HG03103 (cell line): ENCODE data around the gene RCHY1.
"Not testable (repeated sequence)": the region's sequence is repeated elsewhere in the genome, so short reads cannot be mapped to it uniquely, and the experiment has no call there.

Source experiments
- ATAC-seq: cut with Tn5 transposase; IDR thresholded peaks from one replicate; pipeline ENCODE4 v1.9.1; 2021; ENCODE audit warnings: low read depth; ENCODE audit not compliant: unreplicated experiment

RCHY1 gene

DNA sequence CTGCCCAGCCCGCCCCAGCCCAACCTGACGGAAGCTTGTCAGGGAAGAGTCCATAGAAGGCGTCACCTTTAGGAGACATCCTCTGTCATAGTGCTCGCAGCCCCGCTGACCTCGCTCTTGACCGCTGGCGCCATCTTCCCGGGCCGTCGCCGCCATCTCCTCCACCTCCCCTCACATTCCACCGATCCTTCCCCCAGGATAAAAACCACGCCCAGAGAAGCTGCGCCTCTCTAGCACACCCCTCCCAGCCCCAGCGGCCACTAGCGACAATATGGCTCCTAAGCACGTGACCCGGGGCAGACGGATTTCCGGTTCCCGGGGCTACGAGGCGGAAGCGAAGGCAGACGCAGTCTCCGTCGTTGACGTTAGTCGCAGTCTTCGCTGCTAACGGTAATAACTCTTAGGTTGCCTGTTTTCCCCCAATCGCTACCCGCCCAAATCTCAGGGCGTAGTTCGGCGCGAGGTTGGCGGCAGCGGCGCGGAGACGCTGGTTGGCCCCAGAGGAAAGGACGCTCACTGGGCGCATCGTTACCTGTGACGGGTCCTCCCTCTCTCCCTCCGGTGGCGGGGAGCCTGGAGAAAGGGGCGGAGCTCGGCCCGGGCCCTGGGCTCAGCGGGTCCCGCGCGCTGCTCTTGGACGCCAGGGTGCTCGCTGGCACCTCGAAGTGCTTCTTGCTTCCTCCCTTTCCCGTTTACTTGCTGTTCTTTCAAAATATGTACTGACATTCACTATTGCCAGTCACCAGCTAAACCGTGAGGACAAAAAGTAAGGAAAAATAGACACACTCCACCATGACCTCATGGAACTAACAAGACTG is at the start of gene RCHY1, which contains the start of gene THAP6:
Gene RCHY1 (minus strand): TSS at position 273 of the 818 bp plus-strand sequence. CDS start 117 bp downstream, at position 156.
Gene THAP6 (plus strand): TSS at position 343 of the 818 bp plus-strand sequence. CDS start 980 bp downstream, outside the sequence.
- ATAC-seq, result peak; percentile 91

DNA sequence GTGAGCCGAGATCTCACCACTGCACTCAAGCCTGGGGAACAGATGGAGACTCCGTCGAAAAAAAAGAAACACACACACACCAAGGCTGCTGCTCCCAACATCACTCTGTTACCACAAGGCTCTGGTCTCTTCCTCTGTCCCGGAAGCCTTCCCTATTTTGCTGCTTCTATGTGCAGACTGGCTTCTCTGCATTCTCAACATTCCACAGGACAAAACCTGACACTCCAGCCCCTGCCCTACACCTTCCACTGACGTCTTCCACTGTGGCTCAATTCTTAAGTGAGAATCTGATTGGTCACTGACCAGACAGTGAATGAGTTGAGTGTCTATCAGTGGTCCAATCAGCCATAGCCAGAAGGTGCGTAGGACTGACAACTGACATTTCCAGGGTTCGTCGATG is 47.6 kb upstream of the RCHY1 start:
- no peak for ATAC-seq

DNA sequence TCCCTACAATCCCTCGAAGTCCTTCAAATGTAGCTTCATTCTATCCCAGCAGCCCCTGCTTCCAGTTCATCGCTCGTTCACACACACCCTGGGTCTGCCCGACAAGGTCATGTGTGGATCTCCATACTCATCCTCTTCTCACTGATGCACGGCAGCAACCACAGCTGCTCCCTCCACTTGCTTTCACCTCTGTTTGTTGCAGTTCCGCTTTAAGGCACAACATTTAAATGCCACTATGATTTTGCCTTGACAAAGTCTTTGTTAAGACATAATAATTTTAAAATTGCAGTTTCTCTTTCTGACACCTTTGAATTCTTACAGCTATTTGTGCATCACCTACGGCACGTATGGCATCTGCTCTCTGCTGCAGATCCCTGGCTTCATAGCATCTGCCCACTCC is 43.5 kb upstream of the RCHY1 start:
- ATAC-seq, result no peak

DNA sequence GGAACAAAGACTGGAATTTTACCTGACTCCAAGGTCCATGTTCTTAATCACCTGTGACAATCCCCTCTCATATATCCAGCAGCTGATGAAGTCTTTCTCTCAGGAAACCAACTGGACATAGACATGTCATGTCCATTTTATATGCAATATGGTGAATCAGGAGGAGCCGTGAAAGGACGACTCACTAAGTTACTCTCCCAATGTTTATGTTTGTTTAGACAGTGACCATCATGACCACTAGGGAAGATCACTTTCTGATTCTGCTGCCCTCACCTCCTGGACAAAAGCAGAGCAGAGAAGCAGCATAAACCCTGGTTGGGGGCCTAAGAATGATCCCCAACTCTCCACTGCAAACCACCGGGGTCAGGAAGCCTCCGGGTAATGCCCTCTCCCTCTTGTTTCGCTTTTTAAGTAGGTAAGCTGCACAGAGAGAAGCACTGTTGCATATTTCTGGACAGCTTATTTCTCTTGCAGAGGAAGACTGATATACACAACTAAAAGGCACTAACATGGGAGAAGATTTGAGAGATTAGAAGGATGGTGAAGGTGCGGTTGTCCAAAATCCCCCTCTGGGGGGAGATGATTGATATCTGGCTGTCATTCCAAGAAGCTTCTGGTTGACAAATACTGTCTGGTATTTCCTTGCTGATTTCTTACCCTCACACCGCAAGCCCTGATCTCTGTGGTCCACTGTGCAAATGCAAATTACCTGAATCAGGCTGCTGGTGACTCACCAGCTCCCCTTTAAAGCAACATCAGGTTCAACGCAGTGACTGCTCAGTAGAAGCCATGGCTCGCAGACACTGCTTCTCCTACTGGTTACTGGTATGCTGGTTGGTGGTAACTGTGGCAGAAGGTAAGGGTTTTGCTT is 41.3 kb upstream of the RCHY1 start, which contains the start of gene ODAPH:
Gene ODAPH (plus strand): TSS at position 773 of the 871 bp plus-strand sequence. CDS start 17 bp downstream, at position 790.
- peak; percentile 99 for ATAC-seq

DNA sequence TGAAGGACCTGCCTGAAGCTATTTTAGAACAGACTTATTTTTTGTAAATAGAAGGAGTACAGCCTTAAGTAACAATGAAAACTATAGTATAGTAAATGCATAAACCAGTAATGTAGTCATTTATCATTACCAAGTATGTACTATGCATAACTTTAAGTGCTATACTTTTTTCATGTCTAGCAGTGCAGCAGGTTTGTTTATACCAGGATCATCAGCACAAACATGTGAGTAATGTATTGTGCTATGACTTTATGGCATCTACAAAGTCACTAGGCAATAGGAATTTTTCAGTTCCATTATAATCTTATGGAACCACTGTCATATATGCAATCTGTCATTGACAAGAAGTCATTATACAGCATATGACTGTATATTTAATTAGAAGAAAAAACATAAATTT is 38.2 kb upstream of the RCHY1 start:
- ATAC-seq, result no peak

DNA sequence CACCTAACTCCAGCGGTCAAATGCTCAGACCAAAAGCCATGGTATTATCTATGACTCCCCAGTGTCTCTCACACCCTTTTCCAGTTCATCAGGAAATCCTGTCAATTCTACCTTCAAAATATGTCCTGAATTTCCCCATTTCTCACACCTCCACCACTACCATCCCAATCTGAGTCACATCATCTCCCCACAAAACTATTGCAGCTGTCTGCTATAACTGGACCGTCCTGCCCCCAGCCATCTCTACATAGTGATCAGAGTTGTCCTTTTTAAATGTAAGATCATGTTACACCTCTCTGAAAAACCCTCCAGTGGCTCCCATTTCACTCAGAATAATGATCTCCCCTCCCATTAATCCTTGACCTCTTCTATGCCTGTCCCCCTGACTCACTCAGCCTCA is 34.8 kb upstream of the RCHY1 start:
- ATAC-seq, result no peak

DNA sequence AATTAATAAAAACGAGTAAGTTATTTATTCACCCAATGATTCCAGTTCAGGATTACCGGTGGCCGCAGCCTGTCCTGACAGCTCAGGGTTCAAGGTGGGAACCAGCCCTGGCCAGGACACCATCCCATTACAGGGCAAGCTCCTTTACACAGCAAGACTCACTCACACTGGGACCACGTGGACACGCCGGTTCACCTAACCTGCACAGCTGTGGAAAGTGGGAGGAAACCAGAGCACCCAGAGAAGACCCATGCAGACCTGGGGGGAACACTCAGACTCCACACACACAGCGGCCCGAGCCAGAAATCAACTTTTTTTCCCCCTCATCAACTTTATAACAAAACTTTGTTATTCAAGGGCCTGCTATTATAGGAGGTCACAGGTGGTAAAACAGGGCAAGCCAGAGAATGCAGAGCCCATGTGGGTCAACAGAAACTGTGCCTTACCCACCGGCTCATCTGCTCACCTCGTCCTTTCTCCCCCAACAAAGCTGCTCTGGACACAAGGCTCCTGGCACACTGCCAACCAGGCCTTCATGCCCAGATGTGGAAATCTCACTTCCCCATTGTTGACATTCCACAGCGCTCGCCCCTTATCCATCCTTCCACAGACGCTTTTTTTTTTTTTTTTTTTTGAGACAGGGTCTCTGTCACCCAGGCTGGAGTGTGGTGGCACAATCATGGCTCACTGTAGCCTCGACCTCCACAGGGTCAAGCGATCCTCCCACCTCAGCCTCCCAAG is 33.6 kb upstream of the RCHY1 start:
- ATAC-seq, result no peak

DNA sequence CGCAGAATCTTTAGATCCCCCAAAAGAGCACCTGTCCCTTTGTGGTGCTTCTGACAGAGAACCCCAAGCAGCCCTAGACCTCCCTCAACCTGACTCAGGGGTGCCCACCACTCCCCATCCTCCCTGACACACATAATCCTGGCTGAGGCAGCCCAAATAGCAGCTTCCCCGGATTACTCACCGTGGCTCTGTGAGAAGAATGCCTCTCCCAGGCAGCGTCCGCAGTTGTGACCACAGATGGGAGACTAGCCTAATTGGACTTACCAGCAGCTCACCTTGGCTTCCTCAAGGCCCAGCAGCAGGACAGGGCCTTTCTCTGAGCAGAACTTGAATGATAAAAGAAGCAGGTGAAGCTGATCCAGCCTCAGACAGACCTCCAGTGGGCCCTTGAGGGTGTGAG is 31.3 kb upstream of the RCHY1 start:
- ATAC-seq, result no peak

DNA sequence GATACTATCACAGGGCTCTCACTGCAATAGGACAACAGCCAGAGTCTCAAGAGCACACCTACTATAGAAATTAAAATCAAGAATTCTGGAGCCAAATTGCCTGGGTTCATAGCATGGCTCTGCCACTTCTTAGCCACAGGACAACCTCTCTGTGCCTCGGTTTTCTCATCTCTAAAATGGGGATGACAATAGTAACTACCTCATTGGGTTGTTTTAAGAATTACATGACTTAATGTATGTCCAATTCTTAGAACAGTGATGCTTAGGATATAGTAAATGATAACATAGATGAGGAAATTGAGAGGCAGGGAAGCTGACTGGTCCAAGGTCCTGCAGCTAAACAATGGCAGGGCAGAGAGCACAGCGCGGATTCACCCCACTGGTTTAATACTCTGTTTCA is 30.7 kb upstream of the RCHY1 start:
- no peak for ATAC-seq

DNA sequence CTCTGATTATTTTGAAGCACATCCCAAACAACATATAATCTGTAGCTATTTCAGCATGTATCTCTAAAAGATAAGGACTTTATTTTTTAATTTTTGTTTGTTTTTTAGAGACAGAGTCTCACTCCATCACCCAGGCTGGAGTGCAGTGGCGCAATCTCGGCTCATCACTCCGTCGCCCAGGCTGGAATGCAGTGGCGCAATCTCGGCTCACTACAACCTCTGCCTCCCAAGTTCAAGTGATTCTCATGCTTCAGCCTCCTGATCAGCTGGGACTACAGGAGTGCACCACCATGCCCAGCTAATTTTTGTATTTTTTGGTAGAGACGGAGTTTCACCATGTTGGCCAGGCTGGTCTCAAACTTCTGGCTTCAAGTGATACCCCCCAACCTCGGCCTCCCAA is 30.0 kb upstream of the RCHY1 start:
- not testable (repeated sequence) for ATAC-seq

DNA sequence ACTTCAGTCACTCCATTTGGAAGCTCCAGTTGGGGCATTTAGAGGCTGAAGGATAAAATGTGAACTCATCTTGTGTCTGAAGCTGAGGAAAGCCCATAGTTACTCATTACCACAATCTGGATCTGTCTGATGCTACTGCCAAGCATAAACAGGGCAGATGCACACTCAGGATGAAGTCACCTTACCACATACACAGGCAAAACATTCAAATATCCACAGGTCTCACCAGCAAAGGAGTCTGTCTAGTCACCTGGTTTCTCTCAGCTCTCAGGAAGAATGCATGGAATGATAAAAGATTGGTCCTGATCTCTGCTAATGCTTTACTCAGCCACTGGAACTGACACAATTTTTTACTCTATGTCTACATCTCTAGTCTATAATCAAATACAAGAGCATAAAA is 28.6 kb upstream of the RCHY1 start:
- no peak for ATAC-seq

DNA sequence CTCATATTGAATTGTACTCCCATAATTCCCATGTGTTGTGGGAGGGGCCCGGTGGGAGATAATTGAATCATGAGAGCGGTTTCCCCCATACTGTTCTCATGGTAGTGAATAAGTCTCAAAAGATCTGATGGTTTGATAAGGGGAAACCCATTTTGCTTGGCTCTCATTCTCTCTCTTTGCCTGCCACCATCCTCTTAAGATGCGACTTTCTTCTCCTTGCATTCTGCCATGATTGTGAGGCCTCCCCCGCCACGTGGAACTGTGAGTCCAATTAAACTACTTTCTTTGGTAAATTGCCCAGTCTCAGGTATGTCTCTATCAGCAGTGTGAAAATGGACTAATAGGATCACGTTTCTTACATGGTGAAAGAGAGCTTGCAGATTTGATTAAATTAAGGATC is 23.1 kb upstream of the RCHY1 start:
- ATAC-seq, result not testable (repeated sequence)

DNA sequence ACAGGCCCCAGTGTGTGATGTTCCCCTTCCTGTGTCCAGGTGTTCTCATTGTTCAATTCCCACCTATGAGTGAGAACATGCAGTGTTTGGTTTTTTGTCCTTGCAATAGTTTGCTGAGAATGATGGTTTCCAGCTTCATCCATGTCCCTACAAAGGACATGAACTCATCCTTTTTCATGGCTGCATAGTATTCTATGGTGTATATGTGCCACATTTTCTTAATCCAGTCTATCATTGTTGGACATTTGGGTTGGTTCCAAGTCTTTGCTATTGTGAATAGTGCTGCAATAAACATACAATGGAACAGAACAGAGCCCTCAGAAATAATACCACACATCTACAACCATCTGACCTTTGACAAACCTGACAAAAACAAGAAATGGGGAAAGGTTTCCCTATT is 19.7 kb upstream of the RCHY1 start:
- ATAC-seq, result not testable (repeated sequence)

DNA sequence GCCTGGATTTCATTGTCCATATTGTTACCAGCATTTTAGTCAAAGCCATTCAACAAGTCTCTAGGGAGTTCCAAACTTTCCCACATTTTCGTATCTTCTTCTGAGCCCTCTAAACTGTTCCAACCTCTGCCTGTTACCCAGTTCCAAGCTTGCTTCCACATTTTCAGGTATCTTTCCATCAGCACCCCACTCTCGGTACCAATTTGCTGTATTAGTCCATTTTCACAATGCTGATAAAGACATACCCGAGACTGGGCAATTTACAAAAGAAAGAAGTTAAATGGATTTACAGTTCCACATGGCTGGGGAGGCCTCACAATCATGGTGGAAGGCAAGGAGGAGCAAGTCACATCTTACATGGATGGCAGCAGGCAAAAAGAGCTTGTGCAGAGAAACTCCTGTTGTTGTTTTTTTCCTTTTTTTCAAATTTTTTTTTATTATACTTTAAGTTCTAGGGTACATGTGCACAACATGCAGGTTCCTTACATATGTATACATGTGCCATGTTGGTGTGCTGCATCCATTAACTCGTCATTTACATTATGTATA is 19.2 kb upstream of the RCHY1 start:
- not testable (repeated sequence) for ATAC-seq

DNA sequence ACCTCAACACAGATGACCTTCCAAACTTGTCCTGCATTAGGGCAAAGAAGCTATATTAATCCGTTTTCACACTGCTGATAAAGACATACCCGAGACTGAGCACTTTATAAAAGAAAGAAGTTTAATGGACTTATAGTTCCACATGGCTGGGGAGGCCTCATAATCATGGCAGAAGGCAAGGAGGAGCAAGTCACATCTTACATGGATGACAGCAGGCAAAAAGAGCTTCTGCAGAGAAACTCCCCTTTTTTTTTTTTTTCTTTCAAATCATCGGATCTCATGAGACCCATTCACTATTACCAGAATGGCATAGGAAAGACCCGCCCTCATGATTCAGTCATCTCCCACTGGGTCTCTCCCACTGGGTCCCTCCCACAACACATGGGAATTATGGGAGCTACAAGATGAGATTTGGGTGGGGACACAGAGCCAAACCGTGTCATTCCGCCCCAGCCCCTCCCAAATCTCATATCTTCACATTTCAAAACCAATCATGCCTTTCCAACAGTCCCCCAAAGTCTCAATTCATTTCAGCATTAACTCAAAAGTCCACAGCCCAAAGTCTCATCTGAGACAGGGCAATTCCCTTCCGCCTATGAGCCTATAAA is 17.4 kb upstream of the RCHY1 start:
- not testable (repeated sequence) for ATAC-seq

DNA sequence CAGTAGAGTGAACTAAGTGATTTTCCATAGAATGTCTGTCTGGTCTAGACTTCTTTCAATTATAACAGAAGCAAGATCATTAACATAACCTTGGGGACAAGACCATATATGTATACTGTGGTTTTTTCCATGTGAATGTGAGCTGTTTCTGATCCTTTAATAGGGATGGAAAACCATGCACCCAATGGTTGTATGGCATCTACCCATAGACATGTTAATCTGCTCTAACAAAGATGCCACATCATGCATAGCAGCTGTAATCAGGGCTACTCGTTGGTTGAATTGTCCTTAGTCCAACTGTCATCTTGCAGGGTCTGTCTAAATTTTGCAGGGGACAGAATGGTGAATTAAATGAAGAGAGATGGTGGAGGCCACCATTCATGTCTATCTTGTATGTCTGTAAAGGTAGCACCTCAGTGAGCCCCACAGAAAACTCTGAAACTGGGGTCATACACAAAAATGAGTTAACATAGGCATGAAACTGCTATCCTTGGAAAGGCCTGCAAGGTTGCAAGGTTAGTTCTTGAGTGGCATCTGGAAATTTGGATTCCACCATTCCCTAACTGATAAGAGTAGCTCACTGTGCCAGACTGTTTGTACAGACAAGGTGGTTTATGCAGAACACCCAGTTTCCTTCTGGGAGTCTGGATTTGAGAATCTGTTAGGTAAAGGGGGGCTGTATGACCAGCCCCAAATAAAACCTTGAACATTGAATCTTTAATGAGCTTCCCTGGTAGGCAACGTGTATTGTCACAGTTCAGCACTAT is 16.5 kb upstream of the RCHY1 start:
- no peak for ATAC-seq

DNA sequence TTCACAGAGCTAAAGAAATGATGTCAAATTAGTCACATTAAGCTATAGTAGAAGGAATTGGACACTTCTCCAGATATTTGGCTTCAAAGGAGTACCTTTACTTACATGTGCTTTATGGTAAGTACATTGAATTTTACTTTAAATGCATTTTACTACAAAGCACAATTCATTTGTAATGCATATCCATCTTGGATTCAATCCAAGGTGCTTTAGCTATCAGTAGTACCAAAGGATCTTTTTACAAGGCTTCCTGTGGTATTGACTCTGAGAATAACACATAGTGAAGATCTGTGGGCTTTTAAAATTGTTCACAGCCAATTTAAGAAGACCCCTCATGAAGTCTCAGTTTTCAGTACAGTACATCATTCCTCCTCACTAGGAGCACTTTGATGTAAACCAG is 13.3 kb upstream of the RCHY1 start:
- no peak for ATAC-seq

DNA sequence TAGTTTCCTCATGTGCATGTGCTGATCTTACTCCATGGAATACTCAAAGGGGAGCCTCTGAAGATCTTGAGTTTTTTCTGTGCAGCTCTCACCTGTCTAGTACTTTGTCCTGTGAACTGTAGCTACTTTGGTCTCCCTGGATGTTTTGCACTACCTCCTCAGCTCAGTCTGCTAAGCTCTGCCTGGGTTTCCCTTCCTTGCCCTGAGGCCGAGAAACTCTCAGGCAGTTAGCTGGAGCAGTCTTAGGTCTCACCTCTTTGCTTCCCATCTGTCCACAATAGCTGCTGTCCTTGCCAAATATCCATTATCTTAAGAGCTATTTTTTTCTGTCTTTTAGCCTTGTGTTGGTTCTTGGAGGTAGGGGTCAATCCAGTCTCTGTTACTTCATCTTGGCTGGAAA is 11.7 kb upstream of the RCHY1 start:
- no peak for ATAC-seq

DNA sequence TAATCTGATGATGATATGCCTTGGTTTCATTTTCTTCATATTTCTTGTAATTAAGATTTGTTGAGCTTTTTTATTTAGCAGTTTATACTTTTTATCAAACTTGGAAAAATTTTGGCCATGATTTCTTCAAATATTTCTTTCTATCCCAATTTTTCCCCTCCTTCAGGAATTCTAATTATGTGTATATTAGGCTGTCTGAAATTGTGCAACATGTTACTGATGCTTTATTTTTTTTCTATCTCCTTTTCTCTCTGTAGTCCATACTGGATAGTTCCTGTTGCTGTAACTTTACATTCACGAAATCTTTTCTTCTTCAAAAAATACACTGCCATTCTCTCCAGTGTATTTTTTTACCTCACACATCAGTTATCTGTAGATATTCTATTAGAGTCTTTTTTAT is 10.9 kb upstream of the RCHY1 start:
- ATAC-seq, result no peak
